Progenitor cell of endocrine pancreas (in vitro differentiated cells): ENCODE measurements around the gene ODF2L. TPM values are rescaled to one million over a fixed set of nuclear protein-coding genes. Genes with fewer than 3 reads are reported as not detected.

Experiments used
- DNase-seq: peaks from one replicate; pipeline ENCODE4 v3.0.0; 2021; ENCODE audit warnings: low spot score; ENCODE audit not compliant: unreplicated experiment
- H3K27ac Mint-ChIP-seq: 2 replicates; pipeline ENCODE4 v1.8.0; 2021; ENCODE audit warnings: mild to moderate bottlenecking, moderate library complexity, mixed read lengths
- H3K27me3 Mint-ChIP-seq: 2 replicates; pipeline ENCODE4 v1.8.0; 2021; ENCODE audit warnings: mixed read lengths
- H3K36me3 Mint-ChIP-seq: 2 replicates; pipeline ENCODE4 v1.8.0; 2022; ENCODE audit warnings: mixed read lengths; ENCODE audit not compliant: insufficient read depth
- H3K4me1 Mint-ChIP-seq: 2 replicates; pipeline ENCODE4 v1.8.0; 2021; ENCODE audit warnings: low read depth, mixed read lengths
- H3K4me3 Mint-ChIP-seq: 2 replicates; pipeline ENCODE4 v1.8.0; 2021; ENCODE audit warnings: low read depth, mild to moderate bottlenecking, moderate library complexity, mixed read lengths
- H3K9me3 Mint-ChIP-seq: 2 replicates; pipeline ENCODE4 v1.8.0; 2021; ENCODE audit warnings: low read depth, mixed read lengths
- CTCF ChIP-seq: fragments of 200-600 bp; sonication (generic); IDR thresholded peaks from one replicate; pipeline ENCODE4 v1.5.0; 2021; ENCODE audit warnings: antibody characterized with exemption, mild to moderate bottlenecking; ENCODE audit not compliant: unreplicated experiment
- total RNA-seq: library from RNA; stranded (reverse); gene quantifications from 2 replicates; pipeline ENCODE4 v1.2.1, GENCODE V29; 2021

ODF2L gene
- total RNA-seq, 1 donor from 2014 or later = 111 TPM

DNA sequence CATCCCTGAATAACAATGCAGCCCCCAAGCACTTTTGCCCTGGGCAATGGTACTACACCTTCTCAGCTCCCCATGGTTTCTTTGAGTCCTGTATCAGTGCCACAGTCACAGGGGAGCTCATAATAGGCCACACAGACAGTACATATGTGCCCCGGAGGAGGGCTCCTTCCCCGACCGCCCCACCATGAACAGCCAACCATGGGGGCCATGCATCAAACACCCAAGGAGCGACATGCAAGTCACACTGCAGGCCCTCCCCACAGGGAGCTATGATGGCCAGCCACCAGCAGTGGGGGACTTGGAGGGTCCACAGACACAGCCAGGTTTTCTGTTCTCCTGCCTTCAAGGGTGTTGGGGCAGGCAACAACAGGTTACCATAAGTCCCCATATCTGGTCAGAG is 14.8 kb upstream of the ODF2L start:
- Mint-ChIP-seq H3K4me3 (no peak overlapping the region), H3K9me3 (no peaks in the 10 kb centered on the region), H3K27ac (no peak overlapping the region), H3K36me3 (no peaks in the 10 kb centered on the region), H3K27me3 (no peaks in the 10 kb centered on the region), H3K4me1 (no peaks in the 10 kb centered on the region)
- no peak for DNase-seq
- TF ChIP-seq CTCF = no peak

DNA sequence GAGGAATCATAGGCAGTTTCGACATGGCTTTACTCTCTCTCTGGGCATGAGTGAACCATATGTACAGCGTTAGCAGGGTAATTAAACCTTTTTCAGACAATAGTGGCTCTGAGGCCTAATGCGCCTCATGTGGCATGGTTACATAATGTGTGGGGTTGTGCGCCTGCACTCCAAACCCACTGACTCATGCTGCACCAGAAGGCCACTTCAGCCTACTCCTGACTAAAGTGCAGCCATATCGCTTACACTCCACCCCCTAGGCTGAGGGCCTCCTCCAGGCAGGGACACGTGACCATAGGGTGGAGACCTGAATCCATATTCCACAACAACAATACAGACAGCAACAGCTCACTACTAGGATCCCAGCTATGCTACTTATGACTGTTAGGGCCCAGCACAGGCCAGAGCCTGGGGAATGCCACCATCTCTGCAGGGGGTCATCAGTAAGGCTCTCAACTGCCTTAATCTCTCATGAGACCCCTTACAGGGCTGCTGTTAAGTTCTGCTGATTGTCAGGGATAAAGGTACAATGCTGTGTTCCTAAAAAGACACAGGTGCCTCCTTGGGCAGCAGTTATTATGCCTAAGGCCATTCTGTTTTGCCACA is 13.4 kb upstream of the ODF2L start:
- H3K36me3 Mint-ChIP-seq = no peaks in the 10 kb centered on the region
- no peak overlapping the region for H3K4me3 Mint-ChIP-seq
- H3K9me3 Mint-ChIP-seq = no peaks in the 10 kb centered on the region
- no peak for DNase-seq
- no peaks in the 10 kb centered on the region for H3K4me1 Mint-ChIP-seq
- no peak for TF ChIP-seq CTCF
- H3K27me3 Mint-ChIP-seq = no peaks in the 10 kb centered on the region
- no peak overlapping the region for H3K27ac Mint-ChIP-seq

GRCh38 chr1:86396498-86396890 is 371 bp upstream of the ODF2L start:
- DNase-seq = no peak
- TF ChIP-seq CTCF = no peak
- Mint-ChIP-seq H3K27ac (peak overlapping the region; percentile 99), H3K4me3 (peak overlapping the region; percentile 94), H3K36me3 (peaks cover 10% of the 10 kb centered on the region), H3K27me3 (no peaks in the 10 kb centered on the region), H3K4me1 (peaks cover 23% of the 10 kb centered on the region), H3K9me3 (peaks cover 6% of the 10 kb centered on the region)

DNA sequence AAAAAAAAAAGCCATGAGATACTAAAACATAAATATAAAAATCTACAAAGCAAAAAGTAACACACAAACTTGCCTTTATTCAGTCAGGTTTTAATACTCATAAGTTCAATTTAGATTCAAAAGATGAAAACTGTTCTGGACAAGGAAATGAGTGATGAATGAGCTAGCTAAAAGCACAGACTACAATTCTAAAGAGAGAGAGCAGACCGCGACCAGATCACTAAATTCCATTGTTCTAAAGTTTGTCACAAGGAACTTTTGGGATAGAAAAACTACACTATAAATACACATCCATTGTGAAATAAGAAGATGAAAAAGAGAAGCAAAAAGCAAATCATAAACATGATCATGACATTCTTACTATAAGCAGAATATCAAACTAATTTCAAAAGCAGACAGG is 1.7 kb downstream of the ODF2L start:
- DNase-seq = no peak
- no peak overlapping the region for H3K27ac Mint-ChIP-seq
- peaks cover 26% of the 10 kb centered on the region for H3K4me1 Mint-ChIP-seq
- H3K27me3 Mint-ChIP-seq = no peaks in the 10 kb centered on the region
- no peak for TF ChIP-seq CTCF
- H3K9me3 Mint-ChIP-seq = peaks cover 11% of the 10 kb centered on the region
- H3K36me3 Mint-ChIP-seq = peaks cover 25% of the 10 kb centered on the region
- peak overlapping the region; percentile 94 for H3K4me3 Mint-ChIP-seq

- no peak for DNase-seq
- Mint-ChIP-seq H3K9me3 (peaks cover 11% of the 10 kb centered on the region), H3K4me1 (peaks cover 18% of the 10 kb centered on the region), H3K4me3 (no peak overlapping the region), H3K27me3 (no peaks in the 10 kb centered on the region), H3K27ac (peak overlapping the region; percentile 29), H3K36me3 (peaks cover 25% of the 10 kb centered on the region)
- no peak for TF ChIP-seq CTCF
These were observed 6.8 kb downstream of the ODF2L start for GRCh38 chr1:86389307-86389706.
